HepG2 (cell line): Measurements from ENCODE around the gene REM2. TPM values are rescaled to one million over a fixed set of nuclear protein-coding genes. Genes with fewer than 3 reads are reported as not detected.

Experiments
- TARDBP ChIP-seq: sonication (generic); formaldehyde crosslinking; IDR thresholded peaks from 2 replicates; pipeline ENCODE4 v1.8.0; 2022; ENCODE audit warnings: mild to moderate bottlenecking, missing genetic modification reagents
- ZNF792 ChIP-seq: IDR thresholded peaks from 2 replicates; pipeline ENCODE4 v1.6.1; 2016
- polyA plus RNA-seq, 8 experiments: library from polyadenylated mRNA; depleted of rRNA in 3 of 8; stranded (reverse) in 7 of 8; unstranded in 1 of 8; fragments of >200 nt; fragmentation: Illumina TruSeq in 4 of 8; extraction: Trizol in 4 of 8; gene quantifications; 2 replicates each; pipeline versions ENCODE4 v1.2.1 to v1.2.3, GENCODE V29; 2011 to 2016; ENCODE audit warnings: low read depth in 4 of 8, missing spikeins in 1 of 8, mixed read lengths in 1 of 8; ENCODE audit not compliant: insufficient read depth in 1 of 8
- total RNA-seq, 5 experiments: library from RNA; depleted of rRNA; stranded (reverse); fragments of >200 nt; fragmentation: Illumina TruSeq; extraction: Trizol; gene quantifications; 2 replicates each; pipeline ENCODE4 v1.2.3, GENCODE V29; 2016; ENCODE audit warnings: low read depth in 1 of 5
- TF ChIP-seq, protein P1 (sequence below): sonication (generic); formaldehyde crosslinking; IDR thresholded peaks from 2 replicates; pipeline ENCODE4 v1.5.0; 2020; ENCODE audit warnings: mild to moderate bottlenecking, missing genetic modification reagents
- TF ChIP-seq, protein P2 (sequence below), 2 experiments: fragments of 450-650 bp in 1 of 2; sonication (generic) in 1 of 2; formaldehyde crosslinking in 1 of 2; IDR thresholded peaks; 2 replicates each; pipeline versions ENCODE4 v1.6.1 to v1.8.0; 2016 to 2022; ENCODE audit warnings: antibody characterized with exemption in 1 of 2, mild to moderate bottlenecking in 1 of 2, missing genetic modification reagents in 1 of 2
- TF ChIP-seq, protein P3 (sequence below): sonication (generic); formaldehyde crosslinking; IDR thresholded peaks from 2 replicates; pipeline ENCODE4 v1.4.0; 2020; ENCODE audit warnings: mild to moderate bottlenecking, missing genetic modification reagents
- TF ChIP-seq, protein P4 (sequence below): sonication (generic); formaldehyde crosslinking; IDR thresholded peaks from 2 replicates; pipeline ENCODE4 v1.4.0; 2020; ENCODE audit warnings: missing genetic modification reagents, borderline replicate concordance
- TF ChIP-seq, protein P5 (sequence below): sonication (generic); formaldehyde crosslinking; IDR thresholded peaks from 2 replicates; pipeline ENCODE4 v1.4.0; 2020; ENCODE audit warnings: missing genetic modification reagents

Gene REM2
- total and polyA plus RNA-seq, 2 of the 13 experiments (the other 11 are each of a cell fraction or from before 2014, with no cell fraction given): 0.20 TPM; not detected in 1

- TF ChIP-seq, protein P1, sequence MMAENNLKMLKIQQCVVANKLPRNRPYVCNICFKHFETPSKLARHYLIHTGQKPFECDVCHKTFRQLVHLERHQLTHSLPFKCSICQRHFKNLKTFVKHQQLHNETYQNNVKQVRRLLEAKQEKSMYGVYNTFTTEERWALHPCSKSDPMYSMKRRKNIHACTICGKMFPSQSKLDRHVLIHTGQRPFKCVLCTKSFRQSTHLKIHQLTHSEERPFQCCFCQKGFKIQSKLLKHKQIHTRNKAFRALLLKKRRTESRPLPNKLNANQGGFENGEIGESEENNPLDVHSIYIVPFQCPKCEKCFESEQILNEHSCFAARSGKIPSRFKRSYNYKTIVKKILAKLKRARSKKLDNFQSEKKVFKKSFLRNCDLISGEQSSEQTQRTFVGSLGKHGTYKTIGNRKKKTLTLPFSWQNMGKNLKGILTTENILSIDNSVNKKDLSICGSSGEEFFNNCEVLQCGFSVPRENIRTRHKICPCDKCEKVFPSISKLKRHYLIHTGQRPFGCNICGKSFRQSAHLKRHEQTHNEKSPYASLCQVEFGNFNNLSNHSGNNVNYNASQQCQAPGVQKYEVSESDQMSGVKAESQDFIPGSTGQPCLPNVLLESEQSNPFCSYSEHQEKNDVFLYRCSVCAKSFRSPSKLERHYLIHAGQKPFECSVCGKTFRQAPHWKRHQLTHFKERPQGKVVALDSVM (CRISPR knock-in tag): peak; percentile 84
- TF ChIP-seq, protein P2, sequence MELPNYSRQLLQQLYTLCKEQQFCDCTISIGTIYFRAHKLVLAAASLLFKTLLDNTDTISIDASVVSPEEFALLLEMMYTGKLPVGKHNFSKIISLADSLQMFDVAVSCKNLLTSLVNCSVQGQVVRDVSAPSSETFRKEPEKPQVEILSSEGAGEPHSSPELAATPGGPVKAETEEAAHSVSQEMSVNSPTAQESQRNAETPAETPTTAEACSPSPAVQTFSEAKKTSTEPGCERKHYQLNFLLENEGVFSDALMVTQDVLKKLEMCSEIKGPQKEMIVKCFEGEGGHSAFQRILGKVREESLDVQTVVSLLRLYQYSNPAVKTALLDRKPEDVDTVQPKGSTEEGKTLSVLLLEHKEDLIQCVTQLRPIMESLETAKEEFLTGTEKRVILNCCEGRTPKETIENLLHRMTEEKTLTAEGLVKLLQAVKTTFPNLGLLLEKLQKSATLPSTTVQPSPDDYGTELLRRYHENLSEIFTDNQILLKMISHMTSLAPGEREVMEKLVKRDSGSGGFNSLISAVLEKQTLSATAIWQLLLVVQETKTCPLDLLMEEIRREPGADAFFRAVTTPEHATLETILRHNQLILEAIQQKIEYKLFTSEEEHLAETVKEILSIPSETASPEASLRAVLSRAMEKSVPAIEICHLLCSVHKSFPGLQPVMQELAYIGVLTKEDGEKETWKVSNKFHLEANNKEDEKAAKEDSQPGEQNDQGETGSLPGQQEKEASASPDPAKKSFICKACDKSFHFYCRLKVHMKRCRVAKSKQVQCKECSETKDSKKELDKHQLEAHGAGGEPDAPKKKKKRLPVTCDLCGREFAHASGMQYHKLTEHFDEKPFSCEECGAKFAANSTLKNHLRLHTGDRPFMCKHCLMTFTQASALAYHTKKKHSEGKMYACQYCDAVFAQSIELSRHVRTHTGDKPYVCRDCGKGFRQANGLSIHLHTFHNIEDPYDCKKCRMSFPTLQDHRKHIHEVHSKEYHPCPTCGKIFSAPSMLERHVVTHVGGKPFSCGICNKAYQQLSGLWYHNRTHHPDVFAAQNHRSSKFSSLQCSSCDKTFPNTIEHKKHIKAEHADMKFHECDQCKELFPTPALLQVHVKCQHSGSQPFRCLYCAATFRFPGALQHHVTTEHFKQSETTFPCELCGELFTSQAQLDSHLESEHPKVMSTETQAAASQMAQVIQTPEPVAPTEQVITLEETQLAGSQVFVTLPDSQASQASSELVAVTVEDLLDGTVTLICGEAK (IDR thresholded peaks at IDR 0.05): no peak
- TF ChIP-seq, protein P2 (CRISPR knock-in tag; IDR thresholded peaks at IDR 0.05): peak; percentile 62; the same call in 1 of the 2 replicates
- TF ChIP-seq, protein P3, sequence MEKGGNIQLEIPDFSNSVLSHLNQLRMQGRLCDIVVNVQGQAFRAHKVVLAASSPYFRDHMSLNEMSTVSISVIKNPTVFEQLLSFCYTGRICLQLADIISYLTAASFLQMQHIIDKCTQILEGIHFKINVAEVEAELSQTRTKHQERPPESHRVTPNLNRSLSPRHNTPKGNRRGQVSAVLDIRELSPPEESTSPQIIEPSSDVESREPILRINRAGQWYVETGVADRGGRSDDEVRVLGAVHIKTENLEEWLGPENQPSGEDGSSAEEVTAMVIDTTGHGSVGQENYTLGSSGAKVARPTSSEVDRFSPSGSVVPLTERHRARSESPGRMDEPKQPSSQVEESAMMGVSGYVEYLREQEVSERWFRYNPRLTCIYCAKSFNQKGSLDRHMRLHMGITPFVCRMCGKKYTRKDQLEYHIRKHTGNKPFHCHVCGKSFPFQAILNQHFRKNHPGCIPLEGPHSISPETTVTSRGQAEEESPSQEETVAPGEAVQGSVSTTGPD: no peak
- TF ChIP-seq TARDBP (peak; percentile 93), ZNF792 (CRISPR knock-in tag) (peak; percentile 55; the same call in 1 of the 2 replicates)
- TF ChIP-seq, protein P4, sequence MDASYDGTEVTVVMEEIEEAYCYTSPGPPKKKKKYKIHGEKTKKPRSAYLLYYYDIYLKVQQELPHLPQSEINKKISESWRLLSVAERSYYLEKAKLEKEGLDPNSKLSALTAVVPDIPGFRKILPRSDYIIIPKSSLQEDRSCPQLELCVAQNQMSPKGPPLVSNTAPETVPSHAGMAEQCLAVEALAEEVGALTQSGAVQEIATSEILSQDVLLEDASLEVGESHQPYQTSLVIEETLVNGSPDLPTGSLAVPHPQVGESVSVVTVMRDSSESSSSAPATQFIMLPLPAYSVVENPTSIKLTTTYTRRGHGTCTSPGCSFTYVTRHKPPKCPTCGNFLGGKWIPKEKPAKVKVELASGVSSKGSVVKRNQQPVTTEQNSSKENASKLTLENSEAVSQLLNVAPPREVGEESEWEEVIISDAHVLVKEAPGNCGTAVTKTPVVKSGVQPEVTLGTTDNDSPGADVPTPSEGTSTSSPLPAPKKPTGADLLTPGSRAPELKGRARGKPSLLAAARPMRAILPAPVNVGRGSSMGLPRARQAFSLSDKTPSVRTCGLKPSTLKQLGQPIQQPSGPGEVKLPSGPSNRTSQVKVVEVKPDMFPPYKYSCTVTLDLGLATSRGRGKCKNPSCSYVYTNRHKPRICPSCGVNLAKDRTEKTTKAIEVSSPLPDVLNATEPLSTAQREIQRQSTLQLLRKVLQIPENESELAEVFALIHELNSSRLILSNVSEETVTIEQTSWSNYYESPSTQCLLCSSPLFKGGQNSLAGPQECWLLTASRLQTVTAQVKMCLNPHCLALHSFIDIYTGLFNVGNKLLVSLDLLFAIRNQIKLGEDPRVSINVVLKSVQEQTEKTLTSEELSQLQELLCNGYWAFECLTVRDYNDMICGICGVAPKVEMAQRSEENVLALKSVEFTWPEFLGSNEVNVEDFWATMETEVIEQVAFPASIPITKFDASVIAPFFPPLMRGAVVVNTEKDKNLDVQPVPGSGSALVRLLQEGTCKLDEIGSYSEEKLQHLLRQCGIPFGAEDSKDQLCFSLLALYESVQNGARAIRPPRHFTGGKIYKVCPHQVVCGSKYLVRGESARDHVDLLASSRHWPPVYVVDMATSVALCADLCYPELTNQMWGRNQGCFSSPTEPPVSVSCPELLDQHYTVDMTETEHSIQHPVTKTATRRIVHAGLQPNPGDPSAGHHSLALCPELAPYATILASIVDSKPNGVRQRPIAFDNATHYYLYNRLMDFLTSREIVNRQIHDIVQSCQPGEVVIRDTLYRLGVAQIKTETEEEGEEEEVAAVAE: peak; percentile 62
- TF ChIP-seq, protein P5, sequence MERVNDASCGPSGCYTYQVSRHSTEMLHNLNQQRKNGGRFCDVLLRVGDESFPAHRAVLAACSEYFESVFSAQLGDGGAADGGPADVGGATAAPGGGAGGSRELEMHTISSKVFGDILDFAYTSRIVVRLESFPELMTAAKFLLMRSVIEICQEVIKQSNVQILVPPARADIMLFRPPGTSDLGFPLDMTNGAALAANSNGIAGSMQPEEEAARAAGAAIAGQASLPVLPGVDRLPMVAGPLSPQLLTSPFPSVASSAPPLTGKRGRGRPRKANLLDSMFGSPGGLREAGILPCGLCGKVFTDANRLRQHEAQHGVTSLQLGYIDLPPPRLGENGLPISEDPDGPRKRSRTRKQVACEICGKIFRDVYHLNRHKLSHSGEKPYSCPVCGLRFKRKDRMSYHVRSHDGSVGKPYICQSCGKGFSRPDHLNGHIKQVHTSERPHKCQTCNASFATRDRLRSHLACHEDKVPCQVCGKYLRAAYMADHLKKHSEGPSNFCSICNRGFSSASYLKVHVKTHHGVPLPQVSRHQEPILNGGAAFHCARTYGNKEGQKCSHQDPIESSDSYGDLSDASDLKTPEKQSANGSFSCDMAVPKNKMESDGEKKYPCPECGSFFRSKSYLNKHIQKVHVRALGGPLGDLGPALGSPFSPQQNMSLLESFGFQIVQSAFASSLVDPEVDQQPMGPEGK (CRISPR knock-in tag): peak; percentile 72
These were observed 29.9 kb upstream of the REM2 start (continued) for GRCh38 chr14:22852940-22853767.
